IPS-NIHi7 (cell line): ENCODE results near the gene IGF1.

Source experiments
- DNase-seq: peaks from one replicate; pipeline ENCODE4 v3.0.0; 2012; ENCODE audit warnings: mixed read lengths; ENCODE audit errors: extremely low spot score

Gene IGF1

DNA sequence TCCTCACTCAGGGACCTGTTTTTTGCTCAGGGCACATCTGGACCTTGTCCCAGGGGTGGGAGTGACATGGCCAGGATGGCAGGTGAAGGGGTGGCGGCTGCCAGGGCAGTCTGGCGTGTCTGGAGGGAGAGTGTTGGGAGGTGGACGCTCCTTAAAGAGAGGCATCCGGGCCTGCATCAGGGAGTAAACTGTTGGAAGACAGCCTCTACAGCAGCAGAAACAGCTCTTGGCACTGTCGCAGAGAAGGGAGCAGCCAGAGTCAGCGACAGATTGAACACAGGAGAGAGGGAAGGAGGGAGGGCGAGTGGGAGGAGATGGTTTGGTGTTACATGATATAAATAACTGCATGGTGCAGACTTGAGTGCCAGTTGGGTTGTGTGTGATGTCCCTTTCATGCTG is 52.8 kb downstream of the IGF1 start:
- DNase-seq, result no peak

DNA sequence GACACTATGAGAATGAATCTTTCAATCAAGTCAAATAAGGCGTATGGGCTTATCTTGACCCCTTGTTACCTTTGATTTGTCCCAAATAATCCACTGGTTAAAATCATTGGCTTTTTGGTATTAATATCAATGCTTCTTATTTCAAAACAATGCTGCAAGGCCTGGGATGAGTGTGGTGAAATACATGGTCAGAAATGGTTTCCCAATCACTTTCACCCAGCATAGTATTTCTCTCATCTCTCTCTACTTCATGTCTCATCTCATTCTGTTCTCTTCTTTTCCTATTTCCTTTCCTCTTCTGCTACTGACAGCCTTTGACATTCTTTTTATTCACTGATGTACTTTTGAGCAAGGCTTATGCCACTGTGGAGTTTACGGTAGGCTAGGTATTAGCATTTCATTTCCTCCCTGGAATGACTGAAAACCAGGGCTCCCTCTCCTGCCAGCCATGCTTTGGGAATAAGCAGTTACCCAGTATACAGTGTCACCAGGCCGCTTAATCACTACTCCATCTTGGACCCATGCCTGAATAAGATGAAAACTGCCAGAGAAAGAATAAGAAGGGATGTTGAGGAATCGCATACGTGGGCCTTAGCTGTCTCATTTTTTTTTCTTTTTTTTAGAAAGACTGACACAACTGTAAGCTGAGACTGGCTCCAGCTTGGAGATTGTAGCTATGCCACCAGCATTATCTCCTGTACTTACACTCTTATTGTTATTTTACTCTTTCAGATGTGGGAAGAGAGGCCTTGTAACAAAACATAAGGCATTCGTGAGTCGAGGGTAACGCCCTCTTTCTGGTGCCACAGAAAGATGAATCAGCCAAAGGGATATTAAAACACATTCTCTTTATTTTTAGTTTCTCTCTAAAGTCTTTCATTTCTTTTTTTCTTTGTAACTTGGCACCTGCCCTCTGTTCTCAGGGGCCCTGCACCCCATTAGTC is 53.5 kb downstream of the IGF1 start:
- DNase-seq, result no peak

DNA sequence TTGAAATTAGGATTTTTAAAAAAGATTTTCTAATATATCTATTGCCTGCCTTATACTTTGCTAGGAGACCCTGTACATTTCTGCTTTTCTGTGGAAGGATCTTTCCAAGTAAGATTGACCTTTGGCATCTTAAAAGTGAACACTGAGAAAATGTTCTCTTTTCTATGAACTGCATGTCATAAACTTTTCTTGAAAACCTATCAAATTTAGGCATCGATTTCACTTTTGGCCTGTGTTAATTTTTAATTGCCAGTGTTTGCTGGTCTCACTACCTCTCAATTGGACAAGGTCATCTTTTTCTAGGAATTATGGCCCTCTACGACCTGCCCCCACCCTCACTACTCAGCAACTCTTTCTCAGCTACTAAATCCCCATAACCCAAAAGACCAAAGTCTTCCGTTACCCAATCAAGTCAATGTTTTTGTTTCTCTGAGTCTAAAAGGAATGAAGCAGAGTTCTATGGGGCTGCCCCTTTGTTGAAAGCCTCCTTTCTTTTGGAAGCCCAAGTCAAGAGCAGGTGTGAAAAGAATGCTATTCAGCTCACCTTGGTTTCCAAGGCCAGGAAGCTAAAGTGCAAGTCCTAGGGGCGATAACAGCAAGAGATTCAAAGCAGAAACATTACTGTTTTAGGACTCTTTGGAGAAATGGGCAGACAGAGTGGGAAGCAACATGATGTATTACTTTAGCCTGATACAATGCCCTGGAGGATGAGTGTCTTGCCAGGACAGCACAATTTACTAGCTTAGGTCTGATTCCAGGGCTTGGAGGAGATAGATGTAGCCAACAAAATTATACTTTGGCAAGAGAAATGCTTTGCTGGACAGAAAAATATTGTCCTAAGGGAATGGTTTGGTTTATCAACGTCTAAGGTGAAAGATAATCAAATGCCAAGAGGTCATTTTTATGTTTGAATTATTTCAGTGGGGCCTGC is 55.0 kb downstream of the IGF1 start:
- DNase-seq, result no peak

DNA sequence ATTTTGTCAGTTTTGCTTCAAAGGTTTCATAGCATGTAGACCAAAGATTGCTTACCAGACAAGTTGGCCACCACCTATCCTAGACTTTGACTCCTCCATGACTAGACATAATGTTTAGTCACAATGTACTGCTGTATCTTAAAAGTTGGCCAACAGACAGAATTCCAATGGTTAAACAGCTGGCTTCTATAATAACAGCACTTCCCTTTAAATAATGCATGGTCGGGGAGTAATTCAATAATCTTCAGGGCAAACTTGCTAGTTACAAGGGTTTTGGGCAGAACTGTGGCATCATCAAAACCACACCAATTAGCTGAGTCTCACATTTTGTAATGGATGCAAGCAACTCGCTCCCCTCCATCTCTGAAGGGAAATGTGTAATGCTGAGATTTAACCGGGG is 56.9 kb downstream of the IGF1 start:
- no peak for DNase-seq

DNA sequence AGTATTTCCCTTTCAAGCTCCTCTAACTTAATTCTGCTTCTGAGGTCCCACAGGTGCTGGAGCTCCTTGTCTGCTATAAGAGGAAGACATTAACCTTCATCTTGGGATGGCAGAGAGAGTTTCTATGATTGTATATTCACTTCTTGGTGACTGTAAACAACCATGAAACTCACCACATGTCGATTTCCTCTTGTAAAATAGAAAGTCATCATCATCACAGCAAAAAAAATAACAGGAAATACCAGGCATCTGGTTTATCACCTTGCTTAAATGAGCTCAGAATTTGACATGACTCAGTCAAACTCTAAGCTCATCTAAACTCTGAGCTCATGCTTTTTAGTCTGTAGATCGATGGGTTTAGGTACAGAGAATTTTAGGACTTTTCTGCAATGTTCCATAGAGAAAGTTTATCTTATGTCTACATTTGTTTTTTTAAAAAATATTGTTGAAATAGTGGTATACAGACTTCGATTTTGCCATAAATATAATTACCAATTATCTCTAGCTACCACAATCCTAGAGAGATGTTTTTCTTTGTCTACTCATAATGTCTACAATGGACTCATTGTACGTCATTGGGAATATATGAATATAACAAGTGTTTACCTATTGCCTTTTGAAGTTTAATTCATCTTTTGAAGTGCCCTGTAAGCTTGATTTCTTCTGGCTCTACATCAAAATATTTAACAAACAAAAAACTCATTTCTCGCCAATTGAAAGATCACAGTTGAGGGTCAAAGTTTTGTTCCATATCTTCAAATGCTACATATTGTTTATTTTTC is 58.4 kb downstream of the IGF1 start:
- DNase-seq, result no peak

DNA sequence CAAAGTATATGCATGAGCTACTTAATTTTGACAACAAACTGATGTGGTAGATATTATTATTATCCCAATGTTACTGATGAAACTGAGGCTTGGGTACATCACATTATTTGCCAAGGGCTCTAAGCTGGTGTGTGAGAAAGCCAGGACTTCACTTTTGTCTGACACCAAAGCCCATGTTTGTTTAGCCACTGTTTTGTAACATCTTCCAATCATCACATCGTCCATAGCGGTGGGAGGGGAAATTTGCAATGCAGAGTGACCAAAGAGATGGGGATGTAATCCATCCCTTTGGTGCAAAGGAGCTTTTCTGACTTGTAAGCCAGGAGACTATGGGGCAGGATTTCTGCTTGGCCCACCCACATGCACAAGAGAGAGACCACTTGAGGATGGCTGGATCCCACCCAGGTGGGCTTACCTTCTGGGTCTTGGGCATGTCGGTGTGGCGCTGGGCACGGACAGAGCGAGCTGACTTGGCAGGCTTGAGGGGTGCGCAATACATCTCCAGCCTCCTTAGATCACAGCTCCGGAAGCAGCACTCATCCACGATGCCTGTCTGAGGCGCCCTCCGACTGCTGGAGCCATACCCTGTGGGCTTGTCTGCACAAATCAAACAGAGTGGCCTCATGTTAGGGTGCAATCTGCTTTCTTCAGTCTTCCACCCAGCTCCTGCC is 61.1 kb downstream of the IGF1 start:
- no peak for DNase-seq

DNA sequence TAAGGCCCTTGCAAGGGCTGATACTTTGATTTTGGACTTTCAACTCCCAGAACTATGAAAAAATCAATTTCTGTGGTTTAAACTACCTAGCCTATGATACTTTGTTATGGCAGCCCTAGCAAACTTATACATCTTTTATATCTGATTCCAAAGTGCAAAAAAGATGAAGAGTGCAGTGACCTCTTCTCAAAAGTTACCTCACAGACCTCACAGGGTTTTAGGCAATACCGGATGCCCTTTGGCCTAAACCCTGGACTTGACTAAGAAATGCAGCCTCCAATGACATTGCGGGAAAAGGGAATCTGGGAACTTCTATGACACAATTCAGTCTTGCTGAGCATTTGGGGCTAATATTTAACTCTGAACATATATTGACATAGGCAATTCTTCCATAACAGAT is 63.3 kb downstream of the IGF1 start:
- no peak for DNase-seq

DNA sequence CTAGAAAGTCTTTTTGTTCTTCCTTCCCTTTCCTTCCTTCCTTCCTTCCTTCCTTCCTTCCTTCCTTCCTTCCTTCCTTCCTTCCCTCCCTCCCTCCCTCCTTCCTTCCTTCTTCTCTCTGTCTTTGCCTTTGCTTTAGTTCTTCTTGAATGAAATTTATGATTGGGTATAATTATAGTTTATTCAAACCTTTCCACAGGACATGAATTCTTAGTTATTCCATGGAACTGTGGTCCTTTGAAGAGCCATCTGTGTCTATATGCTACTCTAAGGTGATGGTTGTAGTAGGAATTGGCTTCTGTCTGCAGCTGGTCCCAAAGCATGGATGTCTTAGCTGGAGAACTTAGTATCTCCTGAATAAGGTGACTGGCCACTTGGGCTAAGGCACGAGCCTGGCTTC is 64.8 kb downstream of the IGF1 start:
- no peak for DNase-seq

DNA sequence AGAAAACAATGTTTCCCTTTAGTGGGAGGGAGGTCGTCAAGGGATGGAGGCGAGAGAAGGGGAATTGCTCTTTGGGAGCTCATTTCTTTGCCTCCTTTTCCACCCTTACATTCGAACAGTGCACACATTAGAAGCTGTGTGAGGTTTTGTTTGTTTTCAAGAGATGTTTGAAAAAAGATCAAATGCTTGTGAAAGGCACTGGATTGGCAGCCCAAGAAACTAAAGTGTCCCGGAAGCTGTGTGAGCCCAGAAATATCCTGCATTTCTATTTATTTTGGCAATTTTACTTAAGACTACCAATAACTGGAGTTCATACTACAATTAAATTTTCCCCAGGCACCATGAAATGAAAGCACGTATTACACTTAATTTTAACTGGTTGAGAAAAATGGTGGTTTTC is 67.0 kb downstream of the IGF1 start:
- DNase-seq, result no peak

DNA sequence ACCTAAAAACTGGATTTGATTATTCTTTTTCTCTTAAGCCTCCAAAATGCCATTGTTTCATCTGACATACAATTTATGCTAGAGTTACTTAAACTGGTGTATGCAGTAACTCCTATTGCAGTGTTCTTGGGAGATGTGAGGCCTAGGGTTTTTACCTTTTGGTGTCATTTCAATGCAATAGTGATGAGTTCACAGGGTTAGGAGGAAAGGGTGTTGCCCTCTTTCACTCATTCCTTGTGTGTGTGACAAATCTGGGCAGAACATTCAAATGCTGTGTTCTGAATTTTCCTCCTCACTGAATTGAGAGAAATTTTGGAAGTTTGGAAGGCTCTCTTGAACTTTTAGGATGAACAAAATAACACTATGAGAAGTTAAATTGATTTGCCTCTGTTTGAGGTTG is 69.9 kb downstream of the IGF1 start:
- no peak for DNase-seq

DNA sequence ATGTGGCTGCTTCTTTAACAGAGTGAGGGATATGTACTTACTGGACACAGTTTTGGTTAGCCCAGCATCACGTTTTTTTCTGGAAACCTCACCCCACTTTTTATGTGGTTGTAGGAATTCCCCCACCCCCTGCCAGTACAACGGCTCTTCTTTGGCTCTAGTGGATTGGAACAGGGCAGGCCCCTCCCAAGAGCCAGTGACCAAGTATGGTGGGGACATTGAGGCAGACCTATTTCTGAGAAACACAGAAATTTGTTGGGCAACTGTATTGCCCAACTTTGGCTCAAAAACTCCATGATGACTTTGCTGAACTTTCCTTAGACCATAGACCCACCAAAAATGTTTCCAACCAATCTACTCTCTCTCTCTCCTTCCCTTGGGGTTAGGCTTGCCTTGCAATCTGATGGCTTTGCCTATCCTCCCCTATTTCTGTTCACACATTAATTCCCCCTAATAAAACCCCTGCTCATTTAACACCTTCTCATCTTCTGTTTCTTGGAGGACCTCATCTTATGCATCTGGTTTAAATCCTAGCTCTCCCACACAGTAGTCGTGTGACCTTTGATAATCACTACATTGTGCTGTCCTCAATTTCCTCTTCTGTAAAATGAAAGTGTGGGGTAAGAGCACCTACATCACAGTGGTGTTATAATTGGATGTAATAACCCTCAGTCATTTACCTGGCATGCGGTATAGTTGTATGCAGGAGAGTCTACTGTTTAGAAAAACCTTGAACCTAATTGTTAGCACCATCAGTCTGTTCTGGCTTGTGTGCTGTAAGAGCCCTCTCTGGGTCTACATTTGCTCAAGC is 71.7 kb downstream of the IGF1 start:
- no peak for DNase-seq

DNA sequence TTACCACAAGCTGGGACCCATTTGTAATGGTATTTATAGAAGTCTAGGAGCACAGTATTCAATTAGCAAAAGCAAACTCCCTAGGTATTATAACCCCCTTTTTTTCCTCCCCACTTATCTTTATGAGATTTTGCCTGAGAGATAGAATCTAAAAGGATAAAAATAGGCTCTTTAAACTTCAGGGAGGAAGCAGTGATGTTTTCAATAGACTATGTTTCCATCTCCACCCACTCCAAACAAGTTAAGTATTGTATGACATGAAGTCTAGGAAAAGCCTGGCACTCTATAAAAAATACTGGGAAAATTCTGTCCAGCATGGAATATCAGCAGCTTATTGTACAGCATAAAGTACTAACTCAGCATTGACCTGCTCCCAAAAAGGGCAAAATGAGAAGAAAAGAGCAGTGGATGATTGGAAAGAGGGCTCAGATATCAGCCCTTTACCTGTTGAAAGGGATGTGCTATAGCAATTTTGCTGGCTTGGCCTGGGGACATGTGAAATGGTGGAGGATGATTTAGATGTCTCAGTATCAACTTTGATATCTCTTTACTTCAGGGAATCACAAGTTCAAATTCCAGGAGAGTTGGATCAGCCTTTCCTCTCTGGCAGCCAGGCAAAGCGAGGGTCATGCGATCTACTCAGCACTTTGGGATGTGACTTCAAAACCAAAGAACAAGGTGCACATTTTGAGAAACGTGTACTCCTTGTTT is 72.4 kb downstream of the IGF1 start:
- DNase-seq, result no peak

DNA sequence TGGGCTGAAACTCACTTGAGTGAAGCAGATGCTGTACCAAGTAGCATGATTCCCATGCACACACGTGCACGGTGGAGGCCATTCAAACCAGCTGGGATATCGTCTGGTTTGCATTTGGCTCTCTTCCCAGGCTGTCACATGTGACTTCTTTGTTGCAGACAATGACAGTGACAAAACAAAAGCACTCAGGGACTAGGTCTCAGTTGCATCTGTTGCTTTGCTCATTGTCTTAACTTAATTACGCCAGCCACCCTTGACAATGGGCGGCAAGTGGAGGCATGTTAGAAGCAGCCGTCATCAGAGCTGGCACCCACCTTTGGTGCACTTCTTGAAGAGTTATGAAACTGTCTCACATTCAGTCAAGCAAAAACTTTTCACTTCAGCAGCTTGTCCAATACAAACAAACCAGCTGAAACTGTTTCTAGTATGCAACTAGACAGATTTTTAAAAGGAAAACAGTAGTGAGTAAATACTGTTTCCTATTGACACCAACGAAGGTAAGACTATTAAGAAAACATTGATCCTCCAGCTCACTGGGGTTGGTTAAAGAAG is 74.3 kb downstream of the IGF1 start:
- DNase-seq, result no peak

DNA sequence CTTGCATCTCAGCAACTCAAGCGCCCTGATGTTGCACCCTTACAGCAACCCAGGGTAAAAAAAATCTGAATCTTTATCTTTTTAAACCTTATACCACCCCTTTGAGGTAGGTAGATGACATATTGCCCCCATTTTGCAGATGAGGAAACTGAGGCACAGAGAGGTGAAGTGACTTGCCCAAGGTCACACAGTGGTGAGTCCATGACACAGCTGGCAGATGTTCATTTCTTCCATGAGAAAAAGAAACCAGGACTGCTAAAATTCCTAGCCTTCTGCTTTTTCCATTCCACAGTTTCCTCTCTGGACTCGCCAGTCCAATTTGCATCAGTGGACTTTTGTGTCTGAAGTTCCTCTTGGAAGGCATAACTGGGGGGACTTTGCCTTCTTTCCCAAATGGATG is 79.3 kb downstream of the IGF1 start:
- no peak for DNase-seq

DNA sequence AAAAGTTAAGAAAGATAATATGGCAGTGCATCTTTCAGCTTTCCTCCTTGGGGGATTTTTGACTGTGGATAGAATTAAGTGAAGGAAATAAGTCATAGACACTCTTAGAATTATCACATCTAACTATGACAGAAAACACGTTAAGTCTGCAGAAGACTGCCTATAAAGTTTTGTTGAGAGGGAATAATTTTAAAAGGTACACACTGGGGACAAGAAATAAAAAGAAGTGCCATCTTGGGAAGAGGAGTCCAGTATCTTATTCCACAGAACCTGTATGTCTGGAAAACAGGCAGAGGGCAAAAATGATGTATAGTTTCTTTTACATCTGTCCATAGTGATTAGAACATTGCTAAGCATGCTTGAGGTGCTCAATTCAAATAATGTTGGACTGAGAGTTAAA is 80.7 kb downstream of the IGF1 start:
- no peak for DNase-seq

DNA sequence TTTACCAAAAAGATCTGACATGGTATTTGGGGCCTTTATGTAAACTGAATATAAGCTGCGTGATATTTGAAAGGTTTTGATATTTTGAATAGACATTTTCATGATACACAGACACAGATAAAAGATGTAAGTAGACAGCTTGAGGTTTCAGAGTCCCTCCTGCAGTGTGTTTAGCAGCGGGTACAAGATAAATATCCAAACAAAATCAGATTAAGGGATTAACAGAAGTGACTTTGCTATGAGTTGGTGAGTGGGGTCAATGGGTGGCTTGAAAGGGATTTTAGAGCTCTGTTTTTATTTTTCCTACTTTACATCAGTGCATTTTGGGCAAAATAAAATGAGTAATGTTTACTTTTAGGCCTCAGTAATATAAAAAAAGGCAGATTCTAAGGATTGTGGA is 84.1 kb downstream of the IGF1 start:
- no peak for DNase-seq

DNA sequence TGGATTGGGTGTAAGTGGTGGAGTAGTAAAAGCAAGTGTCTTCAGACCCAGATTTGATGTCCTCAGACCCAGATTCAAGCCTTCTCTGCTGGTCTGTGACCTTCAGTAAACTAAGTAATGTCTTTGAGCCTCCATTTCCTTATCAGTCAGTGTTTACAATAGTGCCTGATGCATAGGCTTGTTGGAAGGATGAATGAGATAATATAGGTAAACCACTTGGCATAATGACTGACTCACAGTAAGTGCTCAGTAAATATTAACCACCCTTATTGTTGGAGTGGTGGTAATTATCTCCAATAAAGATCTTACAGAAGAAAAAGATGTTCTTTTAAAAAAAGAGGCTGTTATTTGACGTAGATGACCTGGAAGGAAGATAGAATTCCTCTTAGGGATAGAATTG is 86.2 kb downstream of the IGF1 start:
- DNase-seq, result no peak

DNA sequence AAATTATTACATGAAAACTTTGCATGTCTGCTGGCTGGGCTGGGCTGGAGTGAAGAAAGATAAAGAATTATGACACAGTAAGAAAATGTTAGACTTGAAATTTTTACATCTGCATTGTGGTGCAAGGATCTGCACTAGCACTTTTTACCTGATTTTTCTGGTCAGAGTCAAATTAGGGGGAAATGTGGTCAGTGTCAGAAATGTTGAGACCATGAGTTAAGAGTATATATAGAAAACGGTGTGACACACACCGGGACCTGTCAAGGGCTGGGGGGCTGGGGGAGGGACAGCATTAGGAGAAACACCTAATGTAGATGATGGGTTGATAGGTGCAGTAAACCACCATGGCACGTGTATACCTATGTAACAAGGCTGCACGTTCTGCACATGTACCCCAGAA is 90.3 kb downstream of the IGF1 start:
- no peak for DNase-seq

DNA sequence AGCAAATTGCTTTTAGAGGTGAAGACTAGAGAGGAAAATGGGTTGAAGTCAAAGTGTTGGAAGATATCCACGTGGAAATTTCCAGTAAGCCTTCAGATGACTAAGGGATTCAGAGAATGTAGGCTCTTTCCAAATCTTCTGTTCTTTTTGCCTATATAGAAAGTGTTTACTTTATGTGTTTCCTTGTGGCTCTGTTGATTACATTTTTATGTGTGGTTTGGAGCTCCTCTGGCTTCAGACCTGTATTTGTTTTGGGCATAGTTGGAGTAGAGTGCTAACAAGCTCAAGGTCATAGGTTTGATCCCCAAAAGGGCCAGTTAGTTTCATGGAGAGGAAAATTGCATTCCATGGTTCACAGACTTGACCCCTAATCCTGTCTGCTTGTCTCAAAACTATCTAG is 91.9 kb downstream of the IGF1 start:
- no peak for DNase-seq

DNA sequence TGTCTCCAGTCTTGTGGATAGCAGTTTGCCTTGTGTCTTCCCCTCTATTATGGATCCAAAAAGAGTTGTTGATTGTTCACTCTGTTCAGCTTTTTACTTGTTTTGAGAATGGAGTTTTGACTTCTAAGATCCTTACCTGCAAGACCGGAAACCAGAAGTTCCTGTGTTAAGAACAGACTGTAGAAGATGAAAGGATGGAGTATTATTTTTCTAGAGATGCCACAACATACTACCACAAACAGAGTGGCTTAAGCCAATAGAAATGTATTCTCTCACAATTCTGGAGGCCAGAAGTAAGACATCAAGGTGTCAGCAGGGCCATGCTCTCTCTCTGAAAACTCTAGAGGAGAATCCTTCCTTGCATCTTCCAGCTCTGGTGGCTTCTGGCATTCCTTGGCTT is 95.0 kb downstream of the IGF1 start:
- DNase-seq, result no peak
